B cell (primary cell): ENCODE results near the gene MCF2L. TPM values are rescaled to one million over a fixed set of nuclear protein-coding genes. Genes with fewer than 3 reads are reported as not detected.

Source experiments
- ATAC-seq: fragments of 200-7000 bp; cut with Tn5 transposase; one replicate; pipeline ENCODE4 v1.10.0; 2021; ENCODE audit warnings: low read depth, mild to moderate bottlenecking, moderate number of reproducible peaks, moderate library complexity
- CTCF ChIA-PET: fragments of 350-600 bp; sonication (Branson Sonifier 250); formaldehyde crosslinking; loops from one replicate; lab custom pipeline; 2021; ENCODE audit warnings: antibody characterized with exemption, inconsistent platforms; lab: Charles Lee
- POLR2A ChIA-PET: fragments of 350-600 bp; sonication (Branson Sonifier 250); formaldehyde crosslinking; loops from one replicate; lab custom pipeline; 2021; ENCODE audit warnings: antibody characterized with exemption; lab: Charles Lee
- DNase-seq: peaks from one replicate; pipeline ENCODE4 v3.0.0; 2013
- H2AFZ ChIP-seq: 2 replicates; pipeline ENCODE4 v1.6.1; 2012; ENCODE audit warnings: mild to moderate bottlenecking, low read depth, low read length; ENCODE audit not compliant: insufficient read depth, poor library complexity, severe bottlenecking
- H3K27ac ChIP-seq, 2 donors: 1 replicate in 1 of 2; 2 replicates in 1 of 2; pipeline ENCODE4 v1.5.1; 2012 to 2013; ENCODE audit warnings: low read length in 2 of 2, mild to moderate bottlenecking in 2 of 2, moderate library complexity in 1 of 2
- H3K27me3 ChIP-seq, 4 experiments: fragments of 200-600 bp in 1 of 4; sonication (generic) in 1 of 4; replicated peaks in 1 of 4; 1 replicate in 2 of 4; 2 replicates in 2 of 4; pipeline versions ENCODE4 v1.6.1 to v1.7.0; 2013 to 2016; ENCODE audit warnings: low read length in 3 of 4, mild to moderate bottlenecking in 2 of 4, mixed read lengths in 1 of 4, moderate library complexity in 1 of 4; ENCODE audit not compliant: insufficient read depth in 4 of 4, control insufficient read depth in 3 of 4; ENCODE audit errors: control extremely low read depth in 1 of 4
- H3K36me3 ChIP-seq, 2 experiments: replicated peaks in 1 of 2; 1 replicate in 1 of 2; 2 replicates in 1 of 2; pipeline versions ENCODE4 v1.6.1 to v1.7.1; 2013; ENCODE audit warnings: low read length in 1 of 2; ENCODE audit not compliant: insufficient read depth in 2 of 2, control insufficient read depth in 1 of 2; ENCODE audit errors: control extremely low read depth in 1 of 2, extremely low read depth in 1 of 2
- H3K4me1 ChIP-seq, 2 donors: fragments of 200-600 bp in 1 of 2; sonication (generic) in 1 of 2; 1 replicate in 1 of 2; 2 replicates in 1 of 2; pipeline versions ENCODE4 v1.5.1 to v1.6.1; 2013 to 2017; ENCODE audit warnings: low read length in 2 of 2; ENCODE audit not compliant: control insufficient read depth in 2 of 2, insufficient read depth in 2 of 2
- H3K4me2 ChIP-seq: replicated peaks from 2 replicates; pipeline ENCODE3; 2012; ENCODE audit warnings: mild to moderate bottlenecking, low read depth, low read length; ENCODE audit not compliant: poor library complexity, severe bottlenecking
- H3K4me3 ChIP-seq, 5 experiments: fragments of 200-600 bp in 1 of 5; sonication (generic) in 1 of 5; 1 replicate in 3 of 5; 2 replicates in 2 of 5; pipeline versions ENCODE4 v1.5.1 to v1.7.0; 2011 to 2016; ENCODE audit warnings: low read length in 4 of 5, mild to moderate bottlenecking in 4 of 5, low read depth in 2 of 5, control low read depth in 1 of 5, moderate library complexity in 1 of 5; ENCODE audit not compliant: insufficient read depth in 1 of 5; ENCODE audit errors: control extremely low read depth in 1 of 5, extremely low read depth in 1 of 5
- H3K79me2 ChIP-seq: fragments of 200-600 bp; sonication (generic); one replicate; pipeline ENCODE4 v1.6.0; 2016; ENCODE audit warnings: low read length; ENCODE audit not compliant: control insufficient read depth, insufficient read depth
- H3K9ac ChIP-seq: fragments of 200-600 bp; sonication (generic); 2 replicates; pipeline ENCODE4 v1.6.1; 2017; ENCODE audit warnings: mild to moderate bottlenecking, low read length, moderate library complexity
- H3K9me3 ChIP-seq, 3 donors: one replicate each; pipeline versions ENCODE4 v1.6.1 to v1.7.1; 2013; ENCODE audit warnings: low read length in 2 of 3; ENCODE audit not compliant: control insufficient read depth in 2 of 3, insufficient read depth in 1 of 3; ENCODE audit errors: control extremely low read depth in 1 of 3
- H4K20me1 ChIP-seq: 2 replicates; pipeline ENCODE4 v1.6.0; 2012; ENCODE audit warnings: mild to moderate bottlenecking, low read length; ENCODE audit not compliant: insufficient read depth, control insufficient read depth, poor library complexity, severe bottlenecking
- H3K27ac Mint-ChIP-seq: one replicate; pipeline ENCODE4 v1.8.0; 2021; ENCODE audit warnings: mixed read lengths
- H3K27me3 Mint-ChIP-seq: one replicate; pipeline ENCODE4 v1.8.0; 2021; ENCODE audit warnings: mixed read lengths
- H3K4me1 Mint-ChIP-seq: one replicate; pipeline ENCODE4 v1.8.0; 2021; ENCODE audit warnings: mixed read lengths
- H3K4me3 Mint-ChIP-seq: one replicate; pipeline ENCODE4 v1.8.0; 2021; ENCODE audit warnings: mixed read lengths
- H3K9me3 Mint-ChIP-seq: one replicate; pipeline ENCODE4 v1.8.0; 2022; ENCODE audit warnings: mixed read lengths; ENCODE audit not compliant: insufficient read depth
- EZH2 ChIP-seq: IDR thresholded peaks from 2 replicates; pipeline ENCODE4 v1.6.1; 2012; ENCODE audit warnings: borderline replicate concordance, low read depth, mild to moderate bottlenecking, moderate library complexity, low read length; ENCODE audit not compliant: insufficient read depth, poor library complexity, severe bottlenecking
- WGBS: methylation state at CpG from one replicate; pipeline ENCODE4 v1.1.5; 2013; ENCODE audit warnings: missing lambda C conversion rate; ENCODE audit not compliant: insufficient coverage; 5-methylcytosine and 5-hydroxymethylcytosine counted together
- intact Hi-C: fragments of 100-400 bp; cut with micrococcal nuclease; formaldehyde crosslinking; loops from one replicate; pipeline ENCODE4 v1.10.0; 2022
- polyA plus RNA-seq: library from polyadenylated mRNA; depleted of rRNA; stranded (reverse); fragments of >200 nt; gene quantifications from 2 replicates; pipeline ENCODE4 v1.2.3, GENCODE V29; 2012
- total RNA-seq, 2 donors: library from RNA; stranded (reverse); fragments of 120-200 nt in 1 of 2; gene quantifications; 1 replicate in 1 of 2; 2 replicates in 1 of 2; pipeline versions ENCODE4 v1.2.3 to v1.2.4, GENCODE V29; 2013 to 2022
- TF ChIP-seq, protein P1 (sequence below): fragments of 200-600 bp; IDR thresholded peaks from one replicate; pipeline ENCODE4 v1.8.0; 2022; ENCODE audit warnings: antibody characterized with exemption, mild to moderate bottlenecking

Gene MCF2L
- total and polyA plus RNA-seq, 2 donors (not counting 1 experiment from before 2014, with no cell fraction given) = 3.7 to 8.2 TPM

DNA sequence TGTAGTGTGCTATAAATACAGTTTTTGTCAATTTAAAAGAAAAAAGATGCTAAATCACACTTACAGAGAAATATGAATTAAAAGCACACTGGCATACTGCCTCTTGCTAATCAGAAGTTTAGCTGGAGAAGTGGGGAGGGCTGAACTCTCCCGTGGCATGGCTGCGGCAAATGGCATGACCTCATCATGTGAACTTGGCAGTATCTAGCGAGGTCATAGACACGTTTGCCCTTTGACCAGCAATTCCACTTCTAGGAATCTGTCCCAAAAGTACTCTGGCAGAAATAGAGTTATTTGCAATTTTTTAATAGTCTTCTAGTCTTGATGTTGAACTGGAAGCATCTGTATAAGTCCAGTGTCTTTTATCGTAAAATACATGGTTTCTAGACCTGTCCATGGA is 42.0 kb upstream of the MCF2L start:
- peaks cover 0 to 26% (median 7%) of the 10 kb centered on the region in 4 experiments for H3K27me3 ChIP-seq
- no peaks in the 10 kb centered on the region for H3K36me3 ChIP-seq
- intact Hi-C loops = no loop called here
- Mint-ChIP-seq H3K27ac (no peak overlapping the region), H3K4me3 (no peak overlapping the region), H3K27me3 (peaks cover 45% of the 10 kb centered on the region), H3K4me1 (peaks cover 12% of the 10 kb centered on the region), H3K9me3 (no peaks in the 10 kb centered on the region)
- 100% methylated on average over 3 of the region's 5 CpGs for WGBS
- no peaks in the 10 kb centered on the region for H4K20me1 ChIP-seq
- no peaks in the 10 kb centered on the region for H3K79me2 ChIP-seq
- no peak for ATAC-seq
- no peak overlapping the region for H2AFZ ChIP-seq
- H3K4me3 ChIP-seq = no peak overlapping the region
- ChIA-PET POLR2A (no interaction called here), CTCF (no interaction called here)
- no peak overlapping the region for H3K4me2 ChIP-seq
- peaks cover 6 to 12% of the 10 kb centered on the region in 2 donors for H3K4me1 ChIP-seq
- no peak for DNase-seq
- peaks cover 0 to 3% (median 0%) of the 10 kb centered on the region in 3 donors for H3K9me3 ChIP-seq
- H3K9ac ChIP-seq = no peak overlapping the region
- no peak overlapping the region for H3K27ac ChIP-seq
- TF ChIP-seq EZH2 = no peak
- TF ChIP-seq, protein P1, sequence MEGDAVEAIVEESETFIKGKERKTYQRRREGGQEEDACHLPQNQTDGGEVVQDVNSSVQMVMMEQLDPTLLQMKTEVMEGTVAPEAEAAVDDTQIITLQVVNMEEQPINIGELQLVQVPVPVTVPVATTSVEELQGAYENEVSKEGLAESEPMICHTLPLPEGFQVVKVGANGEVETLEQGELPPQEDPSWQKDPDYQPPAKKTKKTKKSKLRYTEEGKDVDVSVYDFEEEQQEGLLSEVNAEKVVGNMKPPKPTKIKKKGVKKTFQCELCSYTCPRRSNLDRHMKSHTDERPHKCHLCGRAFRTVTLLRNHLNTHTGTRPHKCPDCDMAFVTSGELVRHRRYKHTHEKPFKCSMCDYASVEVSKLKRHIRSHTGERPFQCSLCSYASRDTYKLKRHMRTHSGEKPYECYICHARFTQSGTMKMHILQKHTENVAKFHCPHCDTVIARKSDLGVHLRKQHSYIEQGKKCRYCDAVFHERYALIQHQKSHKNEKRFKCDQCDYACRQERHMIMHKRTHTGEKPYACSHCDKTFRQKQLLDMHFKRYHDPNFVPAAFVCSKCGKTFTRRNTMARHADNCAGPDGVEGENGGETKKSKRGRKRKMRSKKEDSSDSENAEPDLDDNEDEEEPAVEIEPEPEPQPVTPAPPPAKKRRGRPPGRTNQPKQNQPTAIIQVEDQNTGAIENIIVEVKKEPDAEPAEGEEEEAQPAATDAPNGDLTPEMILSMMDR = no peak

DNA sequence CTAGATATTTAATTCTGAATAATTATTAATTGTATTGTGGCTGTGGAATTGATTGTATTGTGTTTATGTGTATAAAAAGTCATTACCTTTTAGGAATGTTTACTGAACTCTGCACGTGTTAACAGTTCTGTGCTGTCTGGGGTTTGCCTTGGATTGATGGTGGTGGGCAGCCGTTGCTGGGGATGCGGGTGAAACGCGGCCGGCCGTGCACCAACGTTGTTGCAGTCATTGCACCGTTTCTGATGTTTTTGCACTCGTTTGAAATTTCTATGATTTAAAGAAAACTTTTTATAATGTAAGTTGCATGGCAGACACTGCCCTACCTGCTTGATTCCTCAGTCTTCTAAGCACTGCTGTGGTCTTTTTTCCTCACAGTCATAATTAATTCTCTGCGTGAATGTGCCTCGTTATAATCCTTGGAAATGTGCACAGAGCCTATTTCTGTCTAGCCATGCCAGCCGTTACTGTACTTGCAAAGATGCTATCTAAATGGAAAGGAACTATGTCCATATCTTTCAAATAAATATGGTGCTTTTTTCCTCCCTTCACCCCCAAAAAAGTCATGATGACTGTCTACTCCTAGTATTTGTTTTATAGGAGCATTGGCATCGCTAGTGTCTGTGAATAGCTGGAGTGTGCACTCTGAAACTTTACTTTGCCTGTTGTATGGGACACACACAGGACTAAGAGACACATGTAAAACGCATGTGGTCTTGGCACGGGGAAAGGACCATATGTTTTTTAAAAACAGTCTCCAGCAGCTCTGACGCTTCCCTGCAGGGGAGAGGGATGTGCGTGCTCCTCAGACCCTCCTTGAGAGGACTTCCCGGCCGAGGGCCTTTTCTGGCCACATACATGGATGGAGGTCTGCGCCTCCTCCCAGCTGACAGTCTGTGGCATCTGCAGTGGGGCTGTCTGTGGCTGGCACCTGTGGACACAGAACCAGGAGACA is 40.7 kb upstream of the MCF2L start:
- H3K4me2 ChIP-seq = no peak overlapping the region
- H4K20me1 ChIP-seq = no peaks in the 10 kb centered on the region
- ChIA-PET POLR2A (no interaction called here), CTCF (no interaction called here)
- intact Hi-C loops = no loop called here
- Mint-ChIP-seq H3K9me3 (no peaks in the 10 kb centered on the region), H3K27ac (no peak overlapping the region), H3K27me3 (peaks cover 45% of the 10 kb centered on the region), H3K4me1 (peaks cover 12% of the 10 kb centered on the region), H3K4me3 (no peak overlapping the region)
- no peak overlapping the region for H3K9ac ChIP-seq
- DNase-seq (no peak), ATAC-seq (no peak)
- peaks cover 6 to 12% of the 10 kb centered on the region in 2 donors for H3K4me1 ChIP-seq
- TF ChIP-seq, protein P1 = no peak
- no peak for TF ChIP-seq EZH2
- peaks cover 0 to 3% (median 0%) of the 10 kb centered on the region in 3 donors for H3K9me3 ChIP-seq
- H3K27me3 ChIP-seq = peaks cover 0 to 26% (median 8%) of the 10 kb centered on the region in 4 experiments
- H3K79me2 ChIP-seq = no peaks in the 10 kb centered on the region
- no peak overlapping the region for H2AFZ ChIP-seq
- H3K36me3 ChIP-seq = no peaks in the 10 kb centered on the region
- WGBS = 72% methylated on average over 11 of the region's 21 CpGs
- H3K27ac ChIP-seq = no peak overlapping the region
- H3K4me3 ChIP-seq = no peak overlapping the region
